Hepatocyte (in vitro differentiated cells): ENCODE data around the gene TCF12. TPM values are rescaled to one million over a fixed set of nuclear protein-coding genes. Genes with fewer than 3 reads are reported as not detected.
"Not testable (repeated sequence)": the region's sequence is repeated elsewhere in the genome, so short reads cannot be mapped to it uniquely, and the experiment has no call there.

Source experiments
- DNase-seq: peaks from one replicate; pipeline ENCODE4 v3.0.0-alpha.2; 2016; ENCODE audit warnings: low spot score
- H2AFZ ChIP-seq: fragments of 200-600 bp; sonication (generic); 2 replicates; pipeline ENCODE4 v1.6.0; 2016; ENCODE audit warnings: antibody characterized with exemption, mild to moderate bottlenecking
- H3K27ac ChIP-seq: fragments of 200-600 bp; sonication (generic); 2 replicates; pipeline ENCODE4 v1.5.1; 2016; ENCODE audit warnings: mild to moderate bottlenecking
- H3K27me3 ChIP-seq: fragments of 200-600 bp; sonication (generic); 2 replicates; pipeline ENCODE4 v1.6.1; 2016
- H3K36me3 ChIP-seq: fragments of 200-600 bp; sonication (generic); replicated peaks from 2 replicates; pipeline ENCODE4 v1.5.1; 2016; ENCODE audit warnings: low read depth; ENCODE audit not compliant: insufficient read depth
- H3K4me1 ChIP-seq: fragments of 200-600 bp; sonication (generic); 2 replicates; pipeline ENCODE4 v1.5.1; 2016; ENCODE audit warnings: mild to moderate bottlenecking, moderate library complexity; ENCODE audit not compliant: insufficient read depth
- H3K4me2 ChIP-seq: fragments of 200-600 bp; sonication (generic); 2 replicates; pipeline ENCODE4 v1.6.0; 2016
- H3K4me3 ChIP-seq: fragments of 200-600 bp; sonication (generic); 2 replicates; pipeline ENCODE4 v1.5.1; 2016; ENCODE audit warnings: mild to moderate bottlenecking
- H3K79me2 ChIP-seq: fragments of 200-600 bp; sonication (generic); 2 replicates; pipeline ENCODE4 v1.6.0; 2017; ENCODE audit warnings: mild to moderate bottlenecking
- H3K9me2 ChIP-seq: fragments of 200-600 bp; sonication (generic); replicated peaks from 2 replicates; pipeline ENCODE4 v1.6.0; 2017; ENCODE audit warnings: mild to moderate bottlenecking; ENCODE audit not compliant: insufficient read depth
- H3K9me3 ChIP-seq: fragments of 200-600 bp; sonication (generic); 2 replicates; pipeline ENCODE4 v1.5.1; 2016; ENCODE audit warnings: low read depth, mild to moderate bottlenecking
- H4K20me1 ChIP-seq: fragments of 200-600 bp; sonication (generic); 2 replicates; pipeline ENCODE4 v1.6.0; 2016; ENCODE audit warnings: mild to moderate bottlenecking; ENCODE audit not compliant: insufficient read depth, poor library complexity, severe bottlenecking
- EZH2 ChIP-seq: fragments of 200-600 bp; sonication (generic); IDR thresholded peaks from 2 replicates; pipeline ENCODE4 v1.6.1; 2016; ENCODE audit warnings: antibody characterized with exemption, mild to moderate bottlenecking, borderline replicate concordance
- EZH2phosphoT487 ChIP-seq: fragments of 200-600 bp; sonication (generic); IDR thresholded peaks from one replicate; pipeline ENCODE4 v1.6.1; 2018; ENCODE audit warnings: antibody characterized with exemption, mild to moderate bottlenecking, low read depth, moderate library complexity; ENCODE audit not compliant: unreplicated experiment, severe bottlenecking
- WGBS: methylation state at CpG from one replicate; pipeline ENCODE4 v1.1.6; 2016; ENCODE audit warnings: low lambda C conversion rate; ENCODE audit errors: missing lambda C conversion rate; 5-methylcytosine and 5-hydroxymethylcytosine counted together
- polyA plus RNA-seq: library from polyadenylated mRNA; unstranded; fragments of >200 nt; fragmentation: Nextera tagmentation; extraction: Ambion mirVana; gene quantifications from 2 replicates; pipeline ENCODE4 v1.2.1, GENCODE V29; 2016
- total RNA-seq: library from RNA; depleted of rRNA; stranded (reverse); fragments of >200 nt; gene quantifications from 2 replicates; pipeline ENCODE4 v1.2.3, GENCODE V29; 2014
- TF ChIP-seq, protein P1 (sequence below): fragments of 200-600 bp; sonication (generic); IDR thresholded peaks from 2 replicates; pipeline ENCODE4 v1.5.1; 2016; ENCODE audit warnings: antibody characterized with exemption, mild to moderate bottlenecking; ENCODE audit not compliant: poor library complexity

The TCF12 gene
- total and polyA plus RNA-seq, 2 experiments from 2014 or later, result 42.0 to 93.2 TPM

DNA sequence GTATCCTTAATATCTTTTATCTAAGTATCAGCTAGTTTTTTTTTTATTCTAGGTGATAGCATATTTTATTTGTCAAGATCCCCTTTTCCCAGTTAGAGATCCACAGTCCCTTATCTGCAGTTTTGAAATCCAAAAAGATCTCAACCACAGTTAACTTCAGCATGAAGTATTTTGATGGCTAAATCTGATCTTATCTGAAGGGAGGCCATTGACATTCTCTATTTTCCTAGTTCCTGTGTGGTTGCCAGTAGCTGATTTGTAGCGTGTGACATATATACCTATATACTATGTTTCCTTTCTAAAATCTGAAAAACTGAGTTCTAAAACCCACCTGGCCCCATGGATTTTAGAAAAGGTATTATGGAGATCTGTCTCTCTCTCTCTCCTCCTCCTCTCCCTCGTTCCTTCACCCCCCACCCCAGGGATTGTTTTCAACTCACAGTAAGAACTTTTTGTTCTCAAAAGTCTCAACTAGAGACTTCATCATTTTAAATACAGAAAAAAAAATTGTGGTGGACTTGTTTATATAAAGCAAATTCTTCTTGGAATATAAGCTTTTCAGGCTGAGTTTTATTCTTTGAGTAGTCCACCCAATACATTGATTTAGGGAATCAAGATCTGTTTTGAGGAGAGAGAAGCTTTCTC, 12.3 kb downstream of the TCF12 start:
- Histone ChIP-seq H3K9me2 (no peaks in the 10 kb centered on the region), H3K4me3 (no peak overlapping the region), H3K27me3 (no peaks in the 10 kb centered on the region), H2AFZ (no peak overlapping the region), H4K20me1 (peaks cover 40% of the 10 kb centered on the region), H3K27ac (peak overlapping the region; percentile 18), H3K9me3 (no peaks in the 10 kb centered on the region), H3K36me3 (no peaks in the 10 kb centered on the region), H3K4me2 (peak overlapping the region; percentile 14), H3K79me2 (peaks cover 98% of the 10 kb centered on the region), H3K4me1 (peaks cover 36% of the 10 kb centered on the region)
- 79% methylated on average over 2 of the region's 2 CpGs for WGBS
- no peak for DNase-seq
- TF ChIP-seq EZH2, result no peak
- TF ChIP-seq, protein P1, sequence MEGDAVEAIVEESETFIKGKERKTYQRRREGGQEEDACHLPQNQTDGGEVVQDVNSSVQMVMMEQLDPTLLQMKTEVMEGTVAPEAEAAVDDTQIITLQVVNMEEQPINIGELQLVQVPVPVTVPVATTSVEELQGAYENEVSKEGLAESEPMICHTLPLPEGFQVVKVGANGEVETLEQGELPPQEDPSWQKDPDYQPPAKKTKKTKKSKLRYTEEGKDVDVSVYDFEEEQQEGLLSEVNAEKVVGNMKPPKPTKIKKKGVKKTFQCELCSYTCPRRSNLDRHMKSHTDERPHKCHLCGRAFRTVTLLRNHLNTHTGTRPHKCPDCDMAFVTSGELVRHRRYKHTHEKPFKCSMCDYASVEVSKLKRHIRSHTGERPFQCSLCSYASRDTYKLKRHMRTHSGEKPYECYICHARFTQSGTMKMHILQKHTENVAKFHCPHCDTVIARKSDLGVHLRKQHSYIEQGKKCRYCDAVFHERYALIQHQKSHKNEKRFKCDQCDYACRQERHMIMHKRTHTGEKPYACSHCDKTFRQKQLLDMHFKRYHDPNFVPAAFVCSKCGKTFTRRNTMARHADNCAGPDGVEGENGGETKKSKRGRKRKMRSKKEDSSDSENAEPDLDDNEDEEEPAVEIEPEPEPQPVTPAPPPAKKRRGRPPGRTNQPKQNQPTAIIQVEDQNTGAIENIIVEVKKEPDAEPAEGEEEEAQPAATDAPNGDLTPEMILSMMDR, result no peak

DNA sequence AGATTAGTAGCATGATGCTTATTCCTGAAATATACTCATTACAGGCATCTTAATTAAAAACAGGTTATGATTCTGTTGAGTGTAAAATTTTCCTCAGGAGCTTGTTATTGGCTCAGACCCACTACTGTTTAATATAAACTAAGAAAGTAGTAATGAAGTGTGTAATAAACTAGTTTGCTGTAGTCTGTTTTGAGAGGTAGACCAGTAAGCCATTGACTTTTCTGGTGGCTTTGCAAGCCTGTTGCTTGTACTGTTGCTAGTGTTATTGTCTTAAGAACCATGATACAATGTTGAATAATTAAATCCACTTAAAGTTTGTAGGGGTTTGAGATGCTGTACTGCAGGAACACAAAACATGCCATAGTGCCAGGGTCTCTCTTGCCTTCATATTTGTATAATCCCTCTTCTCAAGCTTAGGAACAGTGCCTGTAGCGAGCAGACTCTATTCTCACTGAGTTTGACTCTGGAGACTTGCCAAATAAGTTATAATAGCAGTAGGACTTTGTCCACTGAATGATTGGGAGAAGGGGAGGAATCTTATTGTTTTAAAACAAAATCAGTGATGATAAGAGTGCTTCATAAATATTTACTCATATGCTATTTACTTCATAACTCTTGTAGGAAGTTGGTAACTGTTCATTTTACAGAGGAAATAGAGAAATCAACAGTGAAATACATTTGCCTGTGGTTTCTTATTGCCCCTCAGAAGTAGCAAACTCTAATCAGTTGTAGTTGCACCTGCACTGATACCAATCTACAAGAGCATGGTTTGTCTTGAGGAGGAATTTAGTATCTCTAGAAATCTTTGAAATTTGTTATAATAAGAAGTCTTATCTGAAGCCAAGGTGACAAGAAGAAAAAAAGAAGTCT, 13.4 kb downstream of the TCF12 start:
- H3K4me3 ChIP-seq, result no peak overlapping the region
- peaks cover 36% of the 10 kb centered on the region for H3K4me1 ChIP-seq
- DNase-seq, result peak; percentile 15
- H3K79me2 ChIP-seq, result peaks cover 98% of the 10 kb centered on the region
- TF ChIP-seq EZH2phosphoT487, result no peak
- TF ChIP-seq EZH2, result no peak
- H3K36me3 ChIP-seq, result no peaks in the 10 kb centered on the region
- 62% methylated on average over 1 of the region's 1 CpG for WGBS
- H3K9me3 ChIP-seq, result no peaks in the 10 kb centered on the region
- H4K20me1 ChIP-seq, result peaks cover 40% of the 10 kb centered on the region
- no peaks in the 10 kb centered on the region for H3K27me3 ChIP-seq
- H3K4me2 ChIP-seq, result peak overlapping the region; percentile 46
- no peak overlapping the region for H2AFZ ChIP-seq
- no peaks in the 10 kb centered on the region for H3K9me2 ChIP-seq
- H3K27ac ChIP-seq, result no peak overlapping the region

DNA sequence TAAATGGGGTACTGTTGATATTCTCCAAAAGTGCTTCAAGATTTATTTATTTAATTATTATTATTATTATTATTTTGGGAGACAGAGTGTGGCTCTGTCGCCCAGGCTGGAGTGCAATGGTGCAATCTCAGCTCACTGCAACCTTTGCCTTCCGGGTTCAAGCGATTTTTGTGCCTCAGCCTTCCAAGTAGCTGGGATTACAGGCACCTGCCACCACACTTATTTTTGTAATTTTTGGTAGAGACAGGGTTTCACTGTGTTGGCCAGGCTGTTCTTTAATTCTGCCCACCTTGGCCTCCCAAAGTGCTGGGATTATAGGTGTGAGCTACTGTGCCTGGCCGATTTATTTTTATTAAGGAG, 14.0 kb downstream of the TCF12 start:
- not testable (repeated sequence) for H2AFZ ChIP-seq, H3K9me3 ChIP-seq, H3K9me2 ChIP-seq, DNase-seq, H3K27me3 ChIP-seq, H3K4me3 ChIP-seq, H3K27ac ChIP-seq, H3K36me3 ChIP-seq, H3K4me2 ChIP-seq
- Histone ChIP-seq H4K20me1 (peaks cover 34% of the 10 kb centered on the region), H3K79me2 (peaks cover 98% of the 10 kb centered on the region), H3K4me1 (peaks cover 36% of the 10 kb centered on the region)
- 93% methylated on average over 4 of the region's 4 CpGs for WGBS

DNA sequence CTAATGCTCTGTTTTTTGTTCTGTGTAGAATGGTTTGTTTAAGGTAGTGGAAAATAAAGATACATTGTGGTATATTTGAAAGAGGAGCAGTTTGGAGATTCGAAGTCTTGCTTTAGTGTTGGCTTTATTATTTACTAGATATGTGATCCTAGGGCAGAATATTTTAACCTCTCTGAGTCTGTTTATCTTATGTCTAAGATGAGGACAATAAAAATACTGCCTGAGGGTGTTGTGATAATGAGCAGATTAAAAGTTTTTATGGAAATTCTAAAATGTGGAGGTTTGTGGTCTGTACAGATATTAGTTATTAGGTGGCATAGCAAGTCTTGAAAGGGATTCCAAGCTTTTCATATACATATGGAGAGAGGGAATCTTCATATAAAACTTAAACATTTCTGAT, 15.0 kb downstream of the TCF12 start:
- no peak for DNase-seq
- whole genome bisulfite sequencing, result 42% methylated on average over 1 of the region's 1 CpG

More for the DNA sequence above, 15.0 kb downstream of the TCF12 start:
- no peak overlapping the region for H2AFZ ChIP-seq
- no peak overlapping the region for H3K4me2 ChIP-seq
- H3K4me1 ChIP-seq, result peaks cover 36% of the 10 kb centered on the region
- H3K4me3 ChIP-seq, result no peak overlapping the region
- no peaks in the 10 kb centered on the region for H3K36me3 ChIP-seq
- H3K79me2 ChIP-seq, result peaks cover 98% of the 10 kb centered on the region
- no peak overlapping the region for H3K27ac ChIP-seq
- H4K20me1 ChIP-seq, result peaks cover 38% of the 10 kb centered on the region
- H3K27me3 ChIP-seq, result no peaks in the 10 kb centered on the region
- no peaks in the 10 kb centered on the region for H3K9me2 ChIP-seq
- H3K9me3 ChIP-seq, result no peaks in the 10 kb centered on the region
- no peak for TF ChIP-seq EZH2phosphoT487
- TF ChIP-seq EZH2, result no peak
- TF ChIP-seq, protein P1, result no peak
